ENCODE data around the gene MECP2.

MECP2 gene

DNA sequence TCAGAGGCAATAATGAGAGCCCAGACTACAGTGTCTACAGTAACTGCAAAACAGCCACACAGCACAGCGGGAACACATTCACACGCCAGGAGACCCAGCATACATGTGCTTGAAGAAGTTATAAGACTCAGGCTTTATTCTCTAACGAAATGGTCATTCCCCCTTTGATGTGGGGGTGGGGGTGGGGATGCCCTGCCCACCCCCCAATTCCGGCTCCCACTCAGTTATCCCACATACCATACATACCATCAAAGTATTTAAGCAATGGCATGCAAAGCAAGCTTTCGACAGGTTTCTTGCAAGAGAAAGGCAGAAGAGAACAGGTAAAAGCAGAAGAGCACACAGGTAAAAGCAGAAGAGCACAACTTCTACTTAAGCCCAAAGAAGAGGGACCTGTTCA, 3.6 kb downstream of the MECP2 start:
- Histone ChIP-seq H3K4me3 (ENCODE audit: insufficient read length, low read depth) (no peak overlapping the region), H3K9me3 (ENCODE audit: insufficient read depth, low read length) (no peaks in the 10 kb centered on the region), H3K4me1 (ENCODE audit: insufficient read depth, insufficient read length) (no peaks in the 10 kb centered on the region), H3K27me3 (ENCODE audit: insufficient read depth, insufficient read length) (no peaks in the 10 kb centered on the region), H3K9ac (ENCODE audit: insufficient read length, low read depth) (no peak overlapping the region), H3K36me3 (ENCODE audit: insufficient read depth, insufficient read length, low read length) (no peaks in the 10 kb centered on the region)
- DNase-seq (ENCODE audit: low read depth, low spot score), result no peak
- TF ChIP-seq ZNF274 (IDR thresholded peaks at IDR 0.05; ENCODE audit: low read depth, low read length), result no peak
- no peak for TF ChIP-seq YY1 (IDR thresholded peaks at IDR 0.05; ENCODE audit: insufficient read depth, insufficient read length)
- TF ChIP-seq SUZ12 (IDR thresholded peaks at IDR 0.05; ENCODE audit: extremely low read depth, insufficient read depth, insufficient read length), result no peak

GRCh38 chrX:154092371-154092770, 5.1 kb downstream of the MECP2 start:
- Histone ChIP-seq H3K27me3 (ENCODE audit: insufficient read depth, insufficient read length) (no peaks in the 10 kb centered on the region), H3K4me3 (ENCODE audit: insufficient read length, low read depth) (no peak overlapping the region), H3K9ac (ENCODE audit: insufficient read length, low read depth) (no peak overlapping the region), H3K9me3 (ENCODE audit: insufficient read depth, low read length) (no peaks in the 10 kb centered on the region), H3K36me3 (ENCODE audit: insufficient read depth, insufficient read length, low read length) (no peaks in the 10 kb centered on the region), H3K4me1 (ENCODE audit: insufficient read depth, insufficient read length) (no peaks in the 10 kb centered on the region)
- no peak for DNase-seq (ENCODE audit: low read depth, low spot score)
- no peak for TF ChIP-seq SUZ12 (IDR thresholded peaks at IDR 0.05; ENCODE audit: extremely low read depth, insufficient read depth, insufficient read length)
- no peak for TF ChIP-seq ZNF274 (IDR thresholded peaks at IDR 0.05; ENCODE audit: low read depth, low read length)

- DNase-seq (ENCODE audit: low read depth, low spot score), result no peak
- Histone ChIP-seq H3K9ac (ENCODE audit: insufficient read length, low read depth) (no peak overlapping the region), H3K4me1 (ENCODE audit: insufficient read depth, insufficient read length) (no peaks in the 10 kb centered on the region), H3K27me3 (ENCODE audit: insufficient read depth, insufficient read length) (no peaks in the 10 kb centered on the region), H3K4me3 (ENCODE audit: insufficient read length, low read depth) (no peak overlapping the region), H3K9me3 (ENCODE audit: insufficient read depth, low read length) (no peaks in the 10 kb centered on the region), H3K36me3 (ENCODE audit: insufficient read depth, insufficient read length, low read length) (no peaks in the 10 kb centered on the region)
- TF ChIP-seq SUZ12 (IDR thresholded peaks at IDR 0.05; ENCODE audit: extremely low read depth, insufficient read depth, insufficient read length) (no peak), ZNF274 (IDR thresholded peaks at IDR 0.05; ENCODE audit: low read depth, low read length) (no peak), YY1 (IDR thresholded peaks at IDR 0.05; ENCODE audit: insufficient read depth, insufficient read length) (no peak)
Measured at GRCh38 chrX:154091678-154092077, 5.8 kb downstream of the MECP2 start.

GRCh38 chrX:154090731-154091130, 6.8 kb downstream of the MECP2 start:
- Histone ChIP-seq H3K36me3 (ENCODE audit: insufficient read depth, insufficient read length, low read length) (no peaks in the 10 kb centered on the region), H3K4me1 (ENCODE audit: insufficient read depth, insufficient read length) (no peaks in the 10 kb centered on the region), H3K27me3 (ENCODE audit: insufficient read depth, insufficient read length) (no peaks in the 10 kb centered on the region), H3K9ac (ENCODE audit: insufficient read length, low read depth) (no peak overlapping the region), H3K4me3 (ENCODE audit: insufficient read length, low read depth) (no peak overlapping the region), H3K9me3 (ENCODE audit: insufficient read depth, low read length) (no peaks in the 10 kb centered on the region)
- DNase-seq (ENCODE audit: low read depth, low spot score), result no peak
- TF ChIP-seq YY1 (IDR thresholded peaks at IDR 0.05; ENCODE audit: insufficient read depth, insufficient read length) (no peak), ZNF274 (IDR thresholded peaks at IDR 0.05; ENCODE audit: low read depth, low read length) (no peak), SUZ12 (IDR thresholded peaks at IDR 0.05; ENCODE audit: extremely low read depth, insufficient read depth, insufficient read length) (no peak)

- DNase-seq (ENCODE audit: low read depth, low spot score), result no peak
- no peak overlapping the region for H3K9ac ChIP-seq (ENCODE audit: insufficient read length, low read depth)
- H3K36me3 ChIP-seq (ENCODE audit: insufficient read depth, insufficient read length, low read length), result no peaks in the 10 kb centered on the region
- no peaks in the 10 kb centered on the region for H3K27me3 ChIP-seq (ENCODE audit: insufficient read depth, insufficient read length)
- no peaks in the 10 kb centered on the region for H3K9me3 ChIP-seq (ENCODE audit: insufficient read depth, low read length)
- TF ChIP-seq ZNF274 (IDR thresholded peaks at IDR 0.05; ENCODE audit: low read depth, low read length), result no peak
- TF ChIP-seq SUZ12 (IDR thresholded peaks at IDR 0.05; ENCODE audit: extremely low read depth, insufficient read depth, insufficient read length), result no peak
- no peak for TF ChIP-seq YY1 (IDR thresholded peaks at IDR 0.05; ENCODE audit: insufficient read depth, insufficient read length)
- H3K4me3 ChIP-seq (ENCODE audit: insufficient read length, low read depth), result no peak overlapping the region
- no peaks in the 10 kb centered on the region for H3K4me1 ChIP-seq (ENCODE audit: insufficient read depth, insufficient read length)
Measured at GRCh38 chrX:154084449-154085300, 12.8 kb downstream of the MECP2 start.

- no peak overlapping the region for H3K4me3 ChIP-seq (ENCODE audit: insufficient read length, low read depth)
- H3K27me3 ChIP-seq (ENCODE audit: insufficient read depth, insufficient read length), result no peaks in the 10 kb centered on the region
- no peak for TF ChIP-seq SUZ12 (IDR thresholded peaks at IDR 0.05; ENCODE audit: extremely low read depth, insufficient read depth, insufficient read length)
- TF ChIP-seq YY1 (IDR thresholded peaks at IDR 0.05; ENCODE audit: insufficient read depth, insufficient read length), result no peak
- no peak for TF ChIP-seq ZNF274 (IDR thresholded peaks at IDR 0.05; ENCODE audit: low read depth, low read length)
- no peak overlapping the region for H3K9ac ChIP-seq (ENCODE audit: insufficient read length, low read depth)
- DNase-seq (ENCODE audit: low read depth, low spot score), result no peak
- H3K4me1 ChIP-seq (ENCODE audit: insufficient read depth, insufficient read length), result no peaks in the 10 kb centered on the region
- H3K36me3 ChIP-seq (ENCODE audit: insufficient read depth, insufficient read length, low read length), result no peaks in the 10 kb centered on the region
- no peaks in the 10 kb centered on the region for H3K9me3 ChIP-seq (ENCODE audit: insufficient read depth, low read length)
Measured at GRCh38 chrX:154083126-154083517, 14.4 kb downstream of the MECP2 start.

DNA sequence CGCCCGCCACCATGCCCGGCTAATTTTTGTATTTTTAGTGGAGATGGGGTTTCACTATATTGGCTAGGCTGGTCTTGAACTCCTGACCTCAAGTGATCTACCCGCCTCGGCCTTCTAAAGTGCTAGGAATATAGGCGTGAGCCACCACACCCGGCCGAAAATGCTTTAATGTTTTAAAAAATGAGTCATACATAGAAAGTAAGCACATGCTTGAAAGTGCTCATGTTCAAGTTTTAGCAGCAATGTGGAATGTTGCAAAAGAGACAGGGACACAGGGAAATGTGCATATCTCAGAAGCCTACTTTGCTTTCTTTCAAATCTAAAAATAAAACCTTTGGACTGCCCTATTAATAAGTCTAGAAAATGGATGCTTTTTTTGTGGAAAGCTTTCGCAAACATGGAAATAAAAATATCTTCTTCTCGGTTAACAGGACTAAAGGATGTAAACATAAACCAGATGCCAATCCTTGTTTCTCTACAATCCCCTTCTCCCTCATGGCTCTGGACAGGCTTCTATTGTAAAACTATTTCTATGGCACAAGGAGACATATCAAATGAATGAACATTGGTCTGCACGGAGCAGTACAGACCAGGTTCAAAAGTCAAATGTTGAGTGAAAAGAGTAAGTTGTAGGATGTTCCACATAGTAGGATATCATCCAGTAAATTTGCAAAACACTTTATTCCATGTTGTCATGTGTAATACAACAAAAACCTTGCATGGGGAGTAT, 15.0 kb downstream of the MECP2 start:
- Histone ChIP-seq H3K27me3 (ENCODE audit: insufficient read depth, insufficient read length) (no peaks in the 10 kb centered on the region), H3K36me3 (ENCODE audit: insufficient read depth, insufficient read length, low read length) (no peaks in the 10 kb centered on the region)
- DNase-seq (ENCODE audit: low read depth, low spot score), result no peak

More for the DNA sequence above, 15.0 kb downstream of the MECP2 start:
- TF ChIP-seq ZNF274 (IDR thresholded peaks at IDR 0.05; ENCODE audit: low read depth, low read length), result no peak
- TF ChIP-seq YY1 (IDR thresholded peaks at IDR 0.05; ENCODE audit: insufficient read depth, insufficient read length), result no peak
- TF ChIP-seq SUZ12 (IDR thresholded peaks at IDR 0.05; ENCODE audit: extremely low read depth, insufficient read depth, insufficient read length), result no peak
- H3K9ac ChIP-seq (ENCODE audit: insufficient read length, low read depth), result no peak overlapping the region
- no peak overlapping the region for H3K4me3 ChIP-seq (ENCODE audit: insufficient read length, low read depth)
- H3K9me3 ChIP-seq (ENCODE audit: insufficient read depth, low read length), result no peaks in the 10 kb centered on the region
- no peaks in the 10 kb centered on the region for H3K4me1 ChIP-seq (ENCODE audit: insufficient read depth, insufficient read length)

Measured in NT2/D1 (cell line).